Peyer's patch (tissue), 4 donors: ENCODE measurements around the gene ANKRD62. TPM values are rescaled to one million over a fixed set of nuclear protein-coding genes. Genes with fewer than 3 reads are reported as not detected.

Source experiments
- DNase-seq, 3 donors: peaks; one replicate each; pipeline ENCODE4 v3.0.0-alpha.2; 2017 to 2019
- H3K27ac ChIP-seq, 4 donors: fragments of 200-600 bp; sonication (generic); one replicate each; pipeline ENCODE4 v1.5.1; 2016 to 2019
- H3K27me3 ChIP-seq, 2 donors: fragments of 200-600 bp; sonication (generic); one replicate each; pipeline ENCODE4 v1.5.1; 2019
- H3K36me3 ChIP-seq, 3 donors: fragments of 200-600 bp; sonication (generic); one replicate each; pipeline ENCODE4 v1.5.1; 2016 to 2019
- H3K4me1 ChIP-seq, 4 donors: fragments of 200-600 bp; sonication (generic); one replicate each; pipeline ENCODE4 v1.5.1; 2016 to 2019
- H3K4me3 ChIP-seq, 4 donors: fragments of 200-600 bp; sonication (generic); 1 replicate in 3 of 4; 2 replicates in 1 of 4; pipeline ENCODE4 v1.5.1; 2016 to 2019; ENCODE audit warnings: mild to moderate bottlenecking in 1 of 4
- H3K9me3 ChIP-seq, 4 donors: fragments of 200-600 bp; sonication (generic); one replicate each; pipeline ENCODE4 v1.5.1; 2016 to 2019; ENCODE audit warnings: mild to moderate bottlenecking in 1 of 4
- CTCF ChIP-seq, 6 experiments: fragments of 450-650 bp in 4 of 6; fragments of 200-600 bp in 2 of 6; sonication (generic) in 1 of 6; IDR thresholded peaks; one replicate each; pipeline ENCODE4 v1.5.1; 2017 to 2019; ENCODE audit warnings: antibody characterized with exemption in 6 of 6, mild to moderate bottlenecking in 3 of 6, moderate library complexity in 1 of 6
- POLR2A ChIP-seq, 2 donors: fragments of 450-650 bp; IDR thresholded peaks; one replicate each; pipeline ENCODE4 v1.5.1; 2017; ENCODE audit warnings: antibody characterized with exemption in 2 of 2, mild to moderate bottlenecking in 2 of 2, moderate library complexity in 2 of 2
- total RNA-seq, 4 donors: library from RNA; depleted of rRNA; stranded (reverse); fragments of >200 nt; gene quantifications; one replicate each; pipeline ENCODE4 v1.1.0, GENCODE V29; 2016

Gene ANKRD62
- total RNA-seq, 4 donors from 2014 or later, result not detected

- no peak for DNase-seq
- H3K4me3 ChIP-seq, result no peak overlapping the region
- H3K27ac ChIP-seq, result no peak overlapping the region
- no peaks in the 10 kb centered on the region for H3K27me3 ChIP-seq
- TF ChIP-seq POLR2A (IDR thresholded peaks at IDR 0.05), result no peak
- TF ChIP-seq CTCF (IDR thresholded peaks at IDR 0.05), result no peak
- H3K36me3 ChIP-seq, result no peaks in the 10 kb centered on the region
- no peaks in the 10 kb centered on the region for H3K4me1 ChIP-seq
- no peaks in the 10 kb centered on the region for H3K9me3 ChIP-seq
Measured at GRCh38 chr18:12061685-12062084, 32.0 kb upstream of the ANKRD62 start.

GRCh38 chr18:12062974-12063373, 30.7 kb upstream of the ANKRD62 start:
- no peak for DNase-seq
- Histone ChIP-seq H3K4me3 (no peak overlapping the region), H3K27me3 (no peaks in the 10 kb centered on the region), H3K36me3 (no peaks in the 10 kb centered on the region), H3K4me1 (no peaks in the 10 kb centered on the region), H3K9me3 (no peaks in the 10 kb centered on the region), H3K27ac (no peak overlapping the region)
- TF ChIP-seq POLR2A (IDR thresholded peaks at IDR 0.05), result no peak
- TF ChIP-seq CTCF (IDR thresholded peaks at IDR 0.05), result no peak

GRCh38 chr18:12064086-12064763, 29.4 kb upstream of the ANKRD62 start:
- H3K9me3 ChIP-seq, result no peaks in the 10 kb centered on the region
- no peak overlapping the region for H3K4me3 ChIP-seq
- DNase-seq, result no peak
- TF ChIP-seq CTCF (IDR thresholded peaks at IDR 0.05) (no peak), POLR2A (IDR thresholded peaks at IDR 0.05) (no peak)
- H3K27ac ChIP-seq, result no peak overlapping the region
- H3K4me1 ChIP-seq, result no peaks in the 10 kb centered on the region
- H3K27me3 ChIP-seq, result no peaks in the 10 kb centered on the region
- no peaks in the 10 kb centered on the region for H3K36me3 ChIP-seq

GRCh38 chr18:12065397-12065796, 28.2 kb upstream of the ANKRD62 start:
- DNase-seq, result no peak
- no peaks in the 10 kb centered on the region for H3K36me3 ChIP-seq
- no peak overlapping the region for H3K4me3 ChIP-seq
- no peak overlapping the region for H3K27ac ChIP-seq
- no peaks in the 10 kb centered on the region for H3K9me3 ChIP-seq
- H3K4me1 ChIP-seq, result no peaks in the 10 kb centered on the region
- TF ChIP-seq CTCF (IDR thresholded peaks at IDR 0.05) (no peak), POLR2A (IDR thresholded peaks at IDR 0.05) (no peak)
- no peaks in the 10 kb centered on the region for H3K27me3 ChIP-seq

GRCh38 chr18:12066910-12067511, 26.6 kb upstream of the ANKRD62 start:
- no peak for DNase-seq
- Histone ChIP-seq H3K4me1 (no peaks in the 10 kb centered on the region), H3K27me3 (no peaks in the 10 kb centered on the region), H3K36me3 (no peaks in the 10 kb centered on the region), H3K27ac (no peak overlapping the region), H3K4me3 (no peak overlapping the region), H3K9me3 (no peaks in the 10 kb centered on the region)
- TF ChIP-seq CTCF (IDR thresholded peaks at IDR 0.05) (no peak), POLR2A (IDR thresholded peaks at IDR 0.05) (no peak)
